Measurements from ENCODE around the gene CHD9. TPM values are rescaled to one million over a fixed set of nuclear protein-coding genes. Genes with fewer than 3 reads are reported as not detected.

Gene CHD9
- total and polyA plus RNA-seq, 9 of the 15 experiments (the other 6 are each of a cell fraction or from before 2014, with no cell fraction given) = 29.0 to 69.3 (median 40.6) TPM

DNA sequence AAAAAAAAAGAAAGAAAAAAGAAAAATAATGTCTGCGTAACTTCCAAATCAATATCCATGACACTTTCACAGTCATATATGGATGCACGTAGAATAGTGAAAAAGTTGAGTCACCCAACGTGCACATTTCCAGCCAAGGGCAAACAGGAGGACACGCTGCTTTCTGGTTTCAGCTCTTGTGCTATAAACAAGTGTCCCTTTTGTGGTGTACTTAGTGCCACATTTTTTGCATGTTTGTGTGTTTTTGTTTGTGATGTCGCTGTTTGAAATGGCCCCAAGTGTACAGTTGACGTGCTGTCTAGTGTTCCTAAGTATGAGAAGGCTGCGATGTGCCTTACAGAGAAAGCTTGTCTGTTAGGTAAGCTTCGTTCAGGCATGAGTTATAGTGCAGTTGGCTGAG, 2.9 kb downstream of the CHD9 start:
- 0 out of 2 replicates have a peak overlapping the region, but pooled peaks have one; percentile 15 for H2AFZ ChIP-seq (ENCODE audit: low read depth, low read length)
- no peaks in the 10 kb centered on the region for H3K27me3 ChIP-seq (ENCODE audit: control insufficient read depth in 2 of 2, insufficient read depth in 2 of 2, low read length in 2 of 2)
- ChIA-PET POLR2A (interaction anchor here (1.5 to 1.9 kb wide), 4 partner anchors 72 to 175 kb away, joined by 3 to 4 read pairs (median 4); no protein-coding TSS in a partner anchor), CTCF (ENCODE audit: low intra/inter-chr PET ratio) (no interaction called here)
- DNase-seq (ENCODE audit: extremely low read depth in 1 of 4, low spot score in 3 of 4) = peak in 1 of 4 experiments; percentile 18
- WGBS (ENCODE audit: insufficient coverage, low coverage, missing lambda C conversion rate) = 73% methylated on average over 8 of the region's 8 CpGs
- peaks cover 28 to 33% of the 10 kb centered on the region in 2 experiments; a peak in 4 of 5 replicates for H3K4me1 ChIP-seq (replicated peaks in 1 of 2; ENCODE audit: control insufficient read depth in 2 of 2, insufficient read depth in 2 of 2, low read length in 2 of 2)
- no peaks in the 10 kb centered on the region for H3K9me1 ChIP-seq (ENCODE audit: control insufficient read depth, insufficient read depth, low read length)
- peaks cover 80% of the 10 kb centered on the region for H3K79me2 ChIP-seq (ENCODE audit: control insufficient read depth, insufficient read depth, low read length)
- H3K4me3 ChIP-seq = no peak overlapping the region
- H3K9me3 ChIP-seq (replicated peaks; ENCODE audit: control insufficient read depth, insufficient read depth, low read depth, low read length) = no peaks in the 10 kb centered on the region
- H3K9ac ChIP-seq (ENCODE audit: insufficient read depth in 1 of 2, low read depth in 2 of 2, low read length in 2 of 2) = 0 out of 4 replicates have a peak overlapping the region, but pooled peaks of 1 of the 2 experiments have one; percentile 11
- peak overlapping the region; percentile 9; the same call in 2 of the 3 replicates for H3K27ac ChIP-seq (ENCODE audit: extremely low read depth, low read depth, low read length)
- 0 out of 2 replicates have a peak, but pooled peaks cover 6% of the 10 kb centered on the region for H4K20me1 ChIP-seq (replicated peaks; ENCODE audit: control insufficient read depth, insufficient read depth, low read length)
- ATAC-seq = no peak
- FAIRE-seq = no peak
- TF ChIP-seq HNRNPUL1 (IDR thresholded peaks at IDR 0.05; ENCODE audit: low read length) (no peak), NFRKB (IDR thresholded peaks at IDR 0.05; ENCODE audit: low read depth) (no peak)
- TF ChIP-seq, protein P1, sequence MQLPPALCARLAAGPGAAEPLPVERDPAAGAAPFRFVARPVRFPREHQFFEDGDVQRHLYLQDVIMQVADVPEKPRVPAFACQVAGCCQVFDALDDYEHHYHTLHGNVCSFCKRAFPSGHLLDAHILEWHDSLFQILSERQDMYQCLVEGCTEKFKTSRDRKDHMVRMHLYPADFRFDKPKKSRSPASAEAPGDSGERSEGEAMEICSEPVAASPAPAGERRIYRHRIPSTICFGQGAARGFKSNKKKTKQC (CRISPR knock-in tag; IDR thresholded peaks at IDR 0.05) = no peak
- H3K4me2 ChIP-seq (ENCODE audit: insufficient read depth, low read length) = peak overlapping the region; percentile 51
- H3K36me3 ChIP-seq (ENCODE audit: control insufficient read depth, insufficient read depth, low read length) = peaks cover 32% of the 10 kb centered on the region; the same call in 2 of the 3 replicates
- intact Hi-C loops (cut with micrococcal nuclease) = loop anchor here (5.0 to 10.0 kb wide), 3 partner anchors 165 to 450 kb away; no protein-coding TSS in a partner anchor
- BruUV-seq (replicated peaks) = no TSS peak
- in situ Hi-C loops (cut with MboI) = loop anchor here (10.0 kb wide), 1 partner anchor 447 kb away; the partner anchor contains the start of gene AKTIP

GRCh38 chr16:53058441-53058840, 3.6 kb downstream of the CHD9 start:
- H3K27me3 ChIP-seq (ENCODE audit: control insufficient read depth in 2 of 2, insufficient read depth in 2 of 2, low read length in 2 of 2) = no peaks in the 10 kb centered on the region
- no TSS peak for BruUV-seq (replicated peaks)
- peaks cover 32% of the 10 kb centered on the region; the same call in 2 of the 3 replicates for H3K36me3 ChIP-seq (ENCODE audit: control insufficient read depth, insufficient read depth, low read length)
- 58% methylated on average over 5 of the region's 5 CpGs for WGBS (ENCODE audit: insufficient coverage, low coverage, missing lambda C conversion rate)
- peak overlapping the region; percentile 11 to 83; a peak in 2 of 4 replicates for H3K9ac ChIP-seq (ENCODE audit: insufficient read depth in 1 of 2, low read depth in 2 of 2, low read length in 2 of 2)
- in situ Hi-C loops (cut with MboI) = loop anchor here (10.0 kb wide), 1 partner anchor 446 kb away; the partner anchor contains the start of gene AKTIP
- H3K4me3 ChIP-seq = no peak overlapping the region
- peak overlapping the region; percentile 37 for H3K4me2 ChIP-seq (ENCODE audit: insufficient read depth, low read length)
- 0 out of 2 replicates have a peak, but pooled peaks cover 6% of the 10 kb centered on the region for H4K20me1 ChIP-seq (replicated peaks; ENCODE audit: control insufficient read depth, insufficient read depth, low read length)
- ATAC-seq = no peak
- ChIA-PET CTCF (ENCODE audit: low intra/inter-chr PET ratio) (no interaction called here), POLR2A (interaction anchor here (1.5 to 1.7 kb wide), 3 partner anchors 71 to 174 kb away, joined by 3 to 4 read pairs (median 4); no protein-coding TSS in a partner anchor)
- no peaks in the 10 kb centered on the region for H3K9me1 ChIP-seq (ENCODE audit: control insufficient read depth, insufficient read depth, low read length)
- H2AFZ ChIP-seq (ENCODE audit: low read depth, low read length) = no peak overlapping the region
- peaks cover 22 to 27% of the 10 kb centered on the region in 2 experiments; a peak in 4 of 5 replicates for H3K4me1 ChIP-seq (replicated peaks in 1 of 2; ENCODE audit: control insufficient read depth in 2 of 2, insufficient read depth in 2 of 2, low read length in 2 of 2)
- peaks cover 84% of the 10 kb centered on the region for H3K79me2 ChIP-seq (ENCODE audit: control insufficient read depth, insufficient read depth, low read length)
- no peaks in the 10 kb centered on the region for H3K9me3 ChIP-seq (replicated peaks; ENCODE audit: control insufficient read depth, insufficient read depth, low read depth, low read length)
- no peak for FAIRE-seq
- intact Hi-C loops (cut with micrococcal nuclease) = loop anchor here (5.0 to 10.0 kb wide), 3 partner anchors 164 to 449 kb away; no protein-coding TSS in a partner anchor
- DNase-seq (ENCODE audit: extremely low read depth in 1 of 4, low spot score in 3 of 4) = no peak
- TF ChIP-seq MECOM (CRISPR knock-in tag; IDR thresholded peaks at IDR 0.05) (no peak), ATF3 (IDR thresholded peaks at IDR 0.05) (peak; percentile 37; the same call in 1 of the 2 replicates), ATF3 (CRISPR knock-in tag; conservative IDR thresholded peaks at IDR 0.05) (no peak), ZKSCAN8 (CRISPR knock-in tag; IDR thresholded peaks at IDR 0.05) (0 out of 2 replicates have a peak, but pooled peaks have one; percentile 25), CXXC5 (CRISPR knock-in tag; IDR thresholded peaks at IDR 0.05) (0 out of 2 replicates have a peak, but pooled peaks have one; percentile 25), PHTF2 (CRISPR knock-in tag; IDR thresholded peaks at IDR 0.05) (no peak), CEBPG (CRISPR knock-in tag; IDR thresholded peaks at IDR 0.05) (no peak), CEBPG (tag; conservative IDR thresholded peaks at IDR 0.05 in 1 of 2, IDR thresholded peaks at IDR 0.05 in 1 of 2) (0 out of 4 replicates have a peak, but pooled peaks of 1 of the 2 experiments have one; percentile 20)
- H3K27ac ChIP-seq (ENCODE audit: extremely low read depth, low read depth, low read length) = peak overlapping the region; percentile 17; the same call in 1 of the 3 replicates
